GOT3 (cell line): ENCODE data around the gene RIPK1.
"Not testable (repeated sequence)": the region's sequence is repeated elsewhere in the genome, so short reads cannot be mapped to it uniquely, and the experiment has no call there.

Source experiments
- DNase-seq: peaks from one replicate; lab custom pipeline; 2025; ENCODE audit warnings: mixed read lengths; lab: John Stamatoyannopoulos, UW

RIPK1 gene

DNA sequence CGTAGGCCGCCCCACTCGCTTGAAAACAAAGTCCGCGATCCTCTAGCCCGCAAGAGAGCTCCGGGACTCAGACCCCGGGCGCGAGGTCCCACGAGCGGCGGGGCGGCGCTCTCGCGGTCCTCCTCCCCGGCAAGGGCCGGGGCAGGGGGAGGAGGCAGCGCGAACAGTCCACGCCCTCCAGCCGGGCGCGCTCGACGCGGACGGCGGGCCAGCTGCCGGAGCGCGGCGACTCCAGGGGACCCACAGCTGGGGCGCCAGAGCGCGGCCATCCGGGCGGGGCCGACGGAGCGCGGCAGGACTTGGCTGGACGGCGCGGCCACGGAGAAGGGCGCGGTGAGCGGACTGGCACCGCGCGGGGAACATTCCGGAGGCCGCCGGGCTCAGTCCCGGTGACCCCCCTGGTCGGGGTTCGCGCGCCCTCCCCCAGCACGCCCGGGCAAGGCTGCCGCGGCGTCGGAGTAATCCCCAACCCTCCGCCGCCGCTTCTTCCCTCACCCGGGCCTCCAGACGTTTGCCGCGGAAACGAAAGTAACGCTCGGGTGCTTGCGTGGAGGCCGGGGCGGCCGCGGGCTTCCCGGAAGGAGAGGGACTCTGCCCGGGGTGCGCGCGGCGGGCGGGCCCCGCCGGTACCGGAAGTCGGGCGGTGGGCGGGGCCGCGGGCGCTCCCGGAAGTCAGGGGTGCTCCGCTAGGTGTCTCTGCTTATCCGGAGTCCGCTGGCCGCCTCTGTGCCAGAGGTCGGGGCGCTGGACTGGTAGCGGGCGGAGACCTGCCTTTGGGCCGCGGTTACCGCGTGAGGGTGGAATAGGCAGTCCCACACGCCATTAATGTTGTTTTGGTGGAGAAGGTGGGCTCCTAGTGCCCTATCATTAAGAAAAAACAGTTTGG, at the start of gene RIPK1:
Gene RIPK1, plus strand, starts transcription at position 166 of the 886 bp plus-strand sequence. CDS start 8,330 bp downstream, outside the sequence.
- DNase-seq: peak; percentile 81

DNA sequence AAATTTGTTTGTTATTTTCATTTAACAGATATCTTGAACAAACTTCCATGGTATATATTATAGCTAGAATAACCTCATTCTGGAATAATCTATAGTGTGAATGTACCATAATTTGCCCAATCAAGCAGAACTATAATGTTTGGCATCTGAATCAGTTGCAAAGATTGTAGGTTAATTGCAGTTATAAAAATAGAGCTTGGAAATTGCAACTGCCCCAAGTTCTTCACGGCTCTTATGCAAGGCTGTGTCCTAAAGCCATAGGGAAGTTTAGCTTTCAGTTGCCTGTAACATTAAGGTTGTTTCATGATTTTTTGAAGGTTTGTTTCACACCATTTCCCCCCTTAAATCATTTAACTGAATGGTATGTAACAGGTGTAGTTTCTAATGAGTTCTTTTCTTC, 49.2 kb upstream of the RIPK1 start:
- no peak for DNase-seq

DNA sequence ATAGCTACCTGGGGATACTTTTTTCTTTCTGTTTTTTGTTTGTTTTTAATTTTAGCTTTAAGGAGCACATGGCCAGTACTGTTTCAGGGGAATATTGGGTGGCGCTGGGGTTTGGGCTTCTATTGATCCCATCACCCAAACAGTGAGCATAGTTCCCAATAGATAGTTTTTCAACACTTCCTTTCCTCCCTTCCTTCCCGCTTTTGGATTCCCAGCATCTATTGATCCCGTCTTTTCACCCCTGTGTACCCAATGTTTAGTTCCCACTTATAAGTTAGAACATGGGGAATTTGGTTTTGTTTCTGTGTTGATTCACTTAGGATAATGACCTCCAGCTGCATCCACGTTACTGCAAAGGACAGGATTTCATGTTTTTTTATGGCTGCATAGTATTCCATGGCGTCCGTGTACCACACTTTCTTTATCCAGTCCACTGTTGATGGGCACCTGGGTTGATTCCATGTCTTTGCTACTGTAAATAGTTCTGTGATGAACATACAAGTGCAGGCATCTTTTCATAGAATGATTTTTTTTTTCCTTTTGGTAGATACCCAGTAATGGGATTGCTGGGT, 48.5 kb upstream of the RIPK1 start:
- no peak for DNase-seq

DNA sequence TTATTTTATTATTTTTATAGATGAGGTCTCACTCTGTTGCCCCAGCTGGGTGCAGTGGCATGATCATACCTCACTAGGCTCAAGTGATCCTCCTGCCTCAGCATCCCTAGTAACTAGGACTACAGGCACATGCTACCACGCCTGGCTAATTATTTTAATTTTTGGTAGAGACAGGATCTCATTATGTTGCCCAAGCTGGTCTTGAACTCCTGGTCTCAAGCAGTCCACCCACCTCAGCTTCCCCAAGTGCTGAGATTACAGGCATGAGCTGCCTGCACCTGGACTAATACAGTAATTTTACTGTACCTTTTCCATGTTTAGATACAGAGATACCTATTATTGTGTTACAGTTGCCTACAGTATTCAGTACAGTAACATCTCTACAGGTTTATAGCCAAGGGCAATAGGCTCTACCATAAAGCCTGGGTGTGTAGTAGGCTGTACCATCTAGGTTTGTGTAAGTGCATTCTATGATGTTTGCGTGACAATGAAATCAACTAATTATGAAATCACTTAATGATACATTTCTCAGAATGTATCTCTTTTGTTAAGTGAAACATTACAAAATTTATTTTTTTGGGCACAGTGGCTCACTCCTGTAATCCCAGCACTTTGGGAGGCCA, 47.2 kb upstream of the RIPK1 start:
- DNase-seq: not testable (repeated sequence)

DNA sequence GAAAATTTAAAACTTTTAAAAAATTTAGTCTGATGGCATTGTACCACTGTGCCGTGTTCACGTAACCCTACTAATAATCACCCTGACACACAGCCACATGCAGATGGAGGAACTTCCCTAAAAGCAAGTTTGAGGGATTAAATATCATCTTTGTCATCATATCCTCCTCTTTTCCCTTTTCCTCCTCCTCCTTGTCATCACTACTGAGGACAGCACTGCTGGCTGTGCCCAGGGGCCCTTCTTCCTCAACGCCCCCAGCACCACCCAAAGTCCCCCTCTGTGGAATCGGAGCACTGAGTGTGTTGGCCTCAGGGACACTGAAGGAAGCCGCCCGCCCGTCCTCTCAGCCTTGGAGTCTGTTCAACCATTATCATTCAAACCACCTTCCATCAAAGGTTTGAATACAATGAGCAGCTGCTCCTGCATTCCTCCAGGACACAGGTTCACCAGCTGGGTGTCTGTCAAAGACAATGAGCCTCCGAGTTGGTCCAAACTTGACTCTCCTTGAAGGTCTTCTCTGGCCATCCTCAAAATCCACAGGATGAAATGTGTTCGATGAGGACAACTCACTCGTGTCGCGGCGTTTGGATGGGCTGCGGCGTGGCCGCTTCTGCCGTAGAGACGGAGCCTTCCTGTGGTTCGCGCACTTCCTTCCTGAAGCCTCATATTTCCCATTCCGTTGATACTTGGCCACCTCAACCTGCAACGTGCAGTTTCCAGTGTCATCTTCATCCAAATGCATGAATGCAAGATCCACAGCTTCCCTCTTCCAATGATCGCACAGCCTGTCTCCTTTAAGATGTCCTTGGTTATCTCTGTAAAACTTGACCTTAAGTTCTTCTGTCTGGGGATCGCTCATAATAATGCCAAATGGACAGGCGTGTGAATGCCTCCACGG, 45.3 kb upstream of the RIPK1 start:
- no peak for DNase-seq

DNA sequence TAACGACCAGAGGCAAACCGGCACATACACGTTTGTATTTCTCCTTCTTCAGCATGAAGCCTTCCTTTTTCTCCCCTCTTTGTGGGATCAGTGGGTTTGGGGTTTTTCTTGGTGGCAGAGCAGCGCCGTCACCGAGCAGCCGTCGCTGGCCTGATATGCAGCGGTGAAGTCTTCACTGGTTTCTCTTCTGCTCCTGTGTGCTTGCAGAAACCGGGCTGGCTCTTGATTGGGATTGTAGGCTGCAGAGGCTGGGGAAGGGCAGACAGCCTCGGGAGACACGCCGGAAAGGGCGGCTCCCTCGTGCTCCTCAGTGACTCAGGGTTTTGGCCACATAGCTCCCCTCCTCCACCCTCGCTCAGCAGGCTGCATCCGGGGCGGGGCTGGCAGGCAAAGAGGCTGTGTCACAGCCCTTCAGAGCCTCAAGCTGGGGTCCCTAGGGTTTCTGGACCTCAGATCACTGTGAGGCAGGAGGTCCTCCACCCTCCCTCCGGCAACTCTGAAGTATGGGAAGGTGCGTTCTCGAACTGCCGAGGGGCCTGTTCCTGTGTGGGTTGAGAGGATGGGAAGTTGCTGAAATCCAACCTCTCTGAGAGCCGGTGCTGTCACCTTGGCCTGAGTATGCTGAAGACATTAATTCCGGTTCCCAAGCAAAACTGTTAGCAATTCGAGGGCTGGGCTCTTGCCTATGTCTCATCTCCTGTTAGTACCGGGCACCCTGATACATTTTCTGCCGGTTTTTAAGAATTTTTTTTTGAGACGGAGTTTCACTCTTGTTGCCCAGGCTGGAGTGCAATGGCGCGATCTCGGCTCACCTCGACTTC, 44.4 kb upstream of the RIPK1 start:
- peak; percentile 77 for DNase-seq

DNA sequence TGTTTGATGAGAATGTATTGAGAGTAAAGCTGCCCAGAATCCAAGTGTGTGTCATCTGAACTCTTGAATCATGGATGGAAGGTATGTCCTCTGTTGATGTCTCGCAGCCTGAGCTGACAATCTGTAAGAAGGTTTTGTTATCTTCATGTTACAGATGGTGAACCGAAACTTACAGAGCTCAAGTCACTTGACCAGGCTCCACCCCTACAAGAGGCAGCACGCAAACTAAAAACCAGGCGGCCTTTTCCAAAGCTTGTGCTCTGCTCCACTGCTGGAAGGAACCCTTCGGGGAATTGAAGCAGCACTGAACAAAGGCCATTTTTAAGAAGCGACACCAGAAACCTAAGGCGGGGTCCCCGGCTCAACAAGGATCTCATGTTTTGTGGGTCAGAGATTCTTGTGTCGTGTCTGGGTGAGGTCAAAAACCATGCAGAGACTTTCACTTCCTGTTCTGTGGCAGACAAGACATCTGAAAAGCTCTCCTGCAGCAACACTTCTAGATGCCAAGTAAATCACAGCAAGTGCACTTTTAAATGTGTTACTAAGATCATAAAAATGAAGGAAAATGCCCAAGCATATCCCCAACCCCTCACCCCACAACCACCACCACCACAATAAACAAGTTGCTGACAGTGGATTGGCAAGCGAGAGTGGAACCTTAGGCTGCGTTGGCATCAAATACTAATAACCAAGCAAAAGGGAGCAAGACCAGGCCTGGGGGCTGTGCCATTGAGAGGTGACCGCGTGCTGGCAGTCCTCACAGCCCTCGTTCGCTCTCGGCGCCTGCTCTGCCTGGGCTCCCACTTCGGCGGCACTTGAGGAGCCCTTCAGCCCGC, 41.3 kb upstream of the RIPK1 start:
- DNase-seq: no peak

DNA sequence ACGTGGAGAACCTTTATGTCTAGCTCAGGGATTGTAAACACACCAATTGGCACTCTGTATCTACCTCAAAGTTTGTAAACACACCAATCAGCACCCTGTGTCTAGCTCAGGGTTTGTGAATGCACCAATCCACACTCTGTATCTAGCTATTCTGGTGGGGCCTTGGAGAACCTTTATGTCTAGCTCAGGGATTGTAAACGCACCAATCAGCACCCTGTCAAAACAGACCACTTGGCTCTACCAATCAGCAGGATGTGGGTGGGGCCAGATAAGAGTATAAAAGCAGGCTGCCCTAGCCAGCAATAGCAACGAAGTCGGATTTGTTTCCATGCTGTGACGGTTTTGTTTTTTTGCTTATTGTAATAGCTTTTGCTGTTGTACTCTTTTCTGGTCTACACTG, 40.1 kb upstream of the RIPK1 start:
- not testable (repeated sequence) for DNase-seq

DNA sequence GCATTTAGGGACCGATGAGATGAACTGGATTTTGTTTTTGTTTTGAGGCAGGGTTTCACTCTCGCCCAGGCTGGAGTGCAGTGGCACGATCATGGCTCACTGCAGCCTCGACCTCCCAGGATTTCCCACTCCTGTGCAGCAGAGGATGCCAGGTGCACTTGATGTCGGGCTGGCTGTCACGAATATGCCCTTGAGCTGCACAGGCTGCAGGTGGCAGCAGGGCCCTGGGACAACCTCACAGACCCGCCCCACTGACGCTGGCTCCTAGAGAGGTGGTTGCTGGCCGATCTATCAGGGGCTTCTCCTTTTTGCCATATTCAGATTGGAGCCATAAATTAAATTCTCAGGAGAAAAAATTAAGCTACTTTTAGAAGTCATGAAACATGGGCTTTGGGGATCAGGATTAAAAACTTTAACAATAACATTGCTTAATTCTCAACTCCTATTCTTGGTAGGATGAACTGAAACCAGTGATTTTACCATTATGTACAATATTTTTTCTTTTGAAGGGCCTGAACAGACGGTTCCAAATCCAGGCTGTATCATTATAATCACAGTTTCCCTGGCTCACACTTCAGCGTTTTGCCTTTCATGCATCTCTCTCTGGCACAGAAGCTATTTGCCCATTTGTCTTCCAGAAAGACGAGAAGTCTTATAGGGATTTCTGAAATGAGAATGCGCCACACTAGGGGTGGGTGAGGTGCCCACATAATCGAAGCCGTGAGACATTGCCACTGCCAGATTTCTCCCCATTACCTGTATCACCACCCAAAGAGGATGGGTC, 36.2 kb upstream of the RIPK1 start:
- no peak for DNase-seq

DNA sequence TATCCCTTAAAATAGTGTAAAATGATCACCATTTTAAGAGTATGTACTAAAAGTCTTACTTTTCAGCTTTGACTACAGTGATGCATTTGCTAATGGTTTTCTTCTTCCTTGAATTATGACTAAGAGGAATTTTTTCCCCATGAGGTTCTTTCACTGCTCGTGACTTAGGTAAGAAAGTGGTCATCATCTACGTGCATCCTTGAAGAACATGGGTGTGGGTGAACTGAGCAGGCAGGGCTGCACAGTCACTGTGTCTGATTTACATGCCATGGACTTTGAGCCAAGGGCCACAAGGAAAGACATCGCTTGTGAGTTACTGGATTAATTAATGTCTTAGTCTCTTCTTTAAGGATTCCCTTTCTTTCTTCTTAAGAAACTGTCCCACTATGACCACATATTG, 35.3 kb upstream of the RIPK1 start:
- no peak for DNase-seq

DNA sequence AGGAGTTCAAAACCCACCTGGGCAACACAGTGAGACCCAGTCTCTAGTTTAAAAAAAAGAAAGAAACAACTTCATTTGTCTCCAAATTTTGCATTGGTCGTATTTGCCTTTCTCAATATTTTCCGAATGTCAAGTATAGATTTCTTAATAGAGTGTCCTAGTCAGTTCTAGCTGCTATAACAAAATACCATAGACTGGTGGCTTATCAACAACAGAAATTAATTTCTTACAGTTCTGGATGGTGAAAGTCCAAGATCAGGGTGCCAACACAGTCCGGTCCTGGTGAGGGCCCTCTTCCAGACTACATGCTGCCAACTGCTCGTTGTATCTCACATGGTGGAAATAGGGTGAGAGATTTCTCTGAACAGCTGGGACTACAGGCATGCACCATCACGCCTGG, 34.6 kb upstream of the RIPK1 start:
- DNase-seq: no peak

DNA sequence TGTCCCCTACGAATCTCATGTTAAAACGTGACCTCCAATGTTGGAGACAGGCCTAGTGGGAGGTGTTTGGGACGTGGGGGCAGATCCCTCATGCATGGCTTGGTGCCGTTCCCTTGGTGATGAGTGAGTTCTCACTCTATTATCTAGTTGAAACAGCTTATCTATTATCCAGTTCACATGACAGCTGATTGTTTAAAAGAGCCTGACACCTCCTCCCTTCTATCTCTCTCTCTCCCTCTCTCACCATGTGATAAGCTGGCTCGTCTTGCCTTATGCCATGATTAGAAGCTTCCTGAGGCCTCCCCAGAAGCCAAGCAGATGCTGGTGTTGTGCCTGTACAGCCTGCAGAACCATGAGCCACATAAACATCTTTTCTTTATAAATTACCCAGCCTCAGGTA, 32.9 kb upstream of the RIPK1 start:
- no peak for DNase-seq

DNA sequence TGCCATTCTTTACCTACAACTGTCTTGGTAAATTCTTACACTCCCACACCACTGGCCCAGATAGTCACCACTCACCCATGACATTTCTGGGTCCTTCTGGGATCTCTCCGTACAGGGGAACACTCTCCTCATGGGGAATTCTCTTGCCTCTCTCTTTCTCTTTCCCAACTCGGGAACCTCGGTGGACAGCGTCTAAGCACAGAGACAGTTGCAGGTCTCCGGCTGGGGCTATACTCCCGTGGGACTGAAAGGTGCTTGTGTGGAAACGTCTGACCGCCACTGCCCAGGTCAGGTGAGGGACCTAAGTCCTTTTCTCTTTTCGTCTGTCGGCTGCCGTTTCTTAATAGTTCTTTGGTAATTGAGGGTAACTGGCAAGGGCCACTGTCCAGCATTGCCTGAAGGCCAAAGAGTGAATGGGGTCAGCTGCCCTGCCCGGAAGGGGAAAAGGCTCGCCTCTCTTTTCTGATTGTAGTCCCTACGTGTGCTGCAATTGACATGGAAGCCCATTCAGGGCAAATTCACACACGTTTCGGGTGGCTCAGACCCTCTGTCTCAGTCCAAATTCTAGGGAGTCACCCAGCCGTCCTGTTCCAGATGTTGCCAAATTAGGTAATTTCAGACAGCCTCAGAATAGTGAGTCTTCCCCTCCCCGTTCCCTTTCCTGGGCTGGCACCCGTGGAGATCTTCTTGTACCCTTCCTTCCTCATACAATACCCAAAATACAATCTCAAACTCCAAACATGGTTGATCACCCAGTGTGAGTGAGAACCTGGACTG, 31.2 kb upstream of the RIPK1 start:
- DNase-seq: no peak

DNA sequence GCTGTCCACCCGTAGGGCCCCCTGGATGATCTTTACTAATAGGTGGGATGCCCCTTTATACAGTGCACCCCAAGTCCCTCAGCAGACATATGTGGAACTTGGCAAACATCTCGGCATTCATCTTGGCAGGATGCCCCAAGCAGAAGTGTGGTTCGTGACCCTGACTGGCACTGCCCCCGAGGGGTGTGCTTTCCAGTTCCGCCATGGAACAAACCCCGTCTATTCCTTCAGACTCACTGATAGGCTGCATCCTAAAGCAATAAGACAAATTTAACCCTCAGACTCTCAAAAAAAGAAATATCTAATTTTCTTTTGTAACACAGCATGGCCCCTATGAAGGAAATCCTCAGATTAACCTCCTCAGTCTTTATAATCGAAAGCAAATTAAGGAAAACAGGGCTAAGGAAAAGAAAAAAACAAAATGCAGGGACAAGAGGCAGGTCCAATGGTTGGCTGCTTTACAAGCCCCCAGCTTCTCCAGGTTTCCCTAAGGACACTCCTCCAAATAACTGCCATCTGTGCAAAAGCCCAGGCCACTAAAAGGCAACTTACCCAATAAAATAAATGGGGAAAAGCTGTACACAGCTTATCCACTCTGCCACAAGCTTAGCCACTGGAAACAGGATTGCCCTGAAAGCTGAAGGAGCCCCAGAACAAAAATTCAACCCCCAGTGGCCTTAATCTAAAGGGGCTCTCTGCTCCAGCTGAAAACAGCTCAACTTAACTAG, 30.5 kb upstream of the RIPK1 start:
- DNase-seq: no peak

DNA sequence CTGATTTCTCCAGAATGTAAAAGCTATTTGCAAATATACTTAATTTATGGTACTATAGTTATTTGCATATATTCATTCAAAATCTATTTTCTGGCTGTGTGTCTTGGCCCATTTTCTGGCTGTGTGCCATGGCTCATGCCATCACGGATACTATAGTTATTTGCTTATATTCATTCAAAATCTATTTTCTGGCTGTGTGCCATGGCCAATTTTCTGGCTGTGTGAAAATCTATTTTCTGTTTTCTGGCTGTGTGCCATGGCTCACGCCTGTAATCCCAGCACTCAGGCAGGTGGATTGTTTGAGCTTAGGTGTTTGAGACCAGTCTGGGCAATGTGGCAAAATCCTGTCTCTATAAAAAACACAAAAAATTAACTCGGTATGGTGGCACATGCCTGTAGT, 28.9 kb upstream of the RIPK1 start:
- no peak for DNase-seq

DNA sequence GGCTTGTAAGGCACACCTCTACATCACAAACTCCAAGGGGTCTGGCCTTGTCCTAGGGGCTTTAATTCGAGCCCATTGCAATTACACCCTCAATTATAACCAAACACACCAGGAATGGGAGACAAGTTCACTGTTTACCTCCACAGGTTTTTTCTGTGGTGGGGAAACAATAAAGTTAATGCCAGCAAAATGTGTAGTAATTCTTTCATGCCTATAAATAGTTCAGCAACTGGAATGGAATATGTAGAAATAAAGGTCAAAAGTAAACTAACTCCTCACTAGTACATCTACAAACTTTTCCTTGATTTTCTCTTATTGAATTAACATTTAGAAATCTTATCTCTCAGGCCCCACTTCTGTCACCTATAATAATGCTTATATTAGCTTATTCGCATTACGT, 27.1 kb upstream of the RIPK1 start:
- no peak for DNase-seq

DNA sequence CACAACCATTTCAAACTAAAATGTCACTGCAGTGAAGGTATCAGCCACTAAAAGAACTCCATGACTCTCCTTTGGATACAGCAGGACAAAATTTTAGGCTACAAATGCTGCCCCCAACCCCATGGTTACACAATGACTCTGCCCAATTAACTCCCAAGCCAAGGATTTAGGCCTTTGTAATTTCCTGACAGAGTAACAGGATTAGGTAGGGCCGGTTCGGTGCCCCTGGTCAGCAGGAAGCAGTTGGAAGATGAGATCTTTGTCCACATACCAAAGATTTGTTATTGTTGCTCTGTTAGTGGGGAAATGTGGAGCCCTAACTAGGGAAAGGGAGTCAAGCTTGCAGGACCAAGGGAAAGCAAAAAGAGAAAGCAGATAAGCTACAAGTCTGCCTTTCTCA, 26.7 kb upstream of the RIPK1 start:
- DNase-seq: no peak

DNA sequence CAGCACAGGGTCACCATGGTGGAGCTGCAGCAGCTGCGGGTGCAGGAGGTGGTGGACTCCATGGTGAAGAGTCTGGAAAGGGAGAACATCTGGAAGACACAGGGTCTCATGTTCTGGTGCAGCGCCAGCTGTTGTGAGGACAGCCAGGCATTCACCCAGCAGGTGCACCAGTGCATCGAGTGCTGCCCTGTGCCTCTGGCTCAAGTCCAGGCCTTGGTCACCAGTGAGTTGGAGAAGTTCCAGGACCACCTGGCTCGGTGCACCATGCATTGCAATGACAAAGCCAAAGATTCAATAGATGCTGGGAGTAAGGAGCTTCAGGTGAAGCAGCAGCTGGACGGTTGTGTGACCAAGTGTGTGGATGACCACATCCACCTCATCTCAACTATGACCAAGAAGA, 22.9 kb upstream of the RIPK1 start:
- DNase-seq: no peak
